NB4 (cell line): ENCODE results near the gene RBM33.

Source experiments
- DNase-seq: peaks from one replicate; pipeline ENCODE4 v3.0.0; 2010; ENCODE audit warnings: low read depth
- H3K4me3 ChIP-seq: one replicate; pipeline ENCODE4 v1.5.1; 2011; ENCODE audit warnings: mild to moderate bottlenecking, low read depth, low read length, moderate library complexity
- CTCF ChIP-seq: IDR thresholded peaks from one replicate; pipeline ENCODE4 v1.5.1; 2012; ENCODE audit warnings: low read depth, low read length
- MAX ChIP-seq: IDR thresholded peaks from 2 replicates; pipeline ENCODE4 v1.6.1; 2011; ENCODE audit warnings: low read depth, low read length
- MYC ChIP-seq: IDR thresholded peaks from 2 replicates; pipeline ENCODE4 v1.6.1; 2011; ENCODE audit warnings: low read depth, low read length
- POLR2A ChIP-seq: IDR thresholded peaks from 2 replicates; pipeline ENCODE4 v1.6.1; 2011; ENCODE audit warnings: mild to moderate bottlenecking; ENCODE audit not compliant: insufficient read length; ENCODE audit errors: extremely low read depth

Gene RBM33

GRCh38 chr7:155677688-155678087, 33.2 kb downstream of the RBM33 start:
- no peak for TF ChIP-seq CTCF
- TF ChIP-seq MAX, result no peak
- no peak for TF ChIP-seq MYC
- H3K4me3 ChIP-seq, result no peak overlapping the region
- DNase-seq, result no peak

DNA sequence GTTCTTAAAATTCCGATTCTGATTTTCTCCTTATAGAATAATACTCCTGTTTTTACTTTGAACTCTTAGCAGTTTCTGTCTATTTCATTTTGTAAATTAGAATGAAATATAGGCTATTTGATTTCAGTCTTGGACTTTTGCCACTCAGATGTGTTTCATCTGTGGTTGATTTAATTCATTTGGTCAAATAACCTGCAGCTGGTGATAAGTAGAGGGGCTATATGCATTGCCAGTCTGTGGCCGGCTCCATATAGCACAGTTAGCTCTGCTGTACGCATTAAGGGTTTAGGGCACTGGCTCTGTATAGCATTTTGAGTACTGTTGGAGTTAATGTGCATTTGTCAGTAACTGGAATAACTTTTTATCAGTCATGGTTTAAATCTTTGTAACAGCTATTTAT, 35.7 kb downstream of the RBM33 start:
- no peak for DNase-seq
- TF ChIP-seq MYC (no peak), CTCF (no peak), POLR2A (no peak), MAX (no peak)
- H3K4me3 ChIP-seq, result no peak overlapping the region

DNA sequence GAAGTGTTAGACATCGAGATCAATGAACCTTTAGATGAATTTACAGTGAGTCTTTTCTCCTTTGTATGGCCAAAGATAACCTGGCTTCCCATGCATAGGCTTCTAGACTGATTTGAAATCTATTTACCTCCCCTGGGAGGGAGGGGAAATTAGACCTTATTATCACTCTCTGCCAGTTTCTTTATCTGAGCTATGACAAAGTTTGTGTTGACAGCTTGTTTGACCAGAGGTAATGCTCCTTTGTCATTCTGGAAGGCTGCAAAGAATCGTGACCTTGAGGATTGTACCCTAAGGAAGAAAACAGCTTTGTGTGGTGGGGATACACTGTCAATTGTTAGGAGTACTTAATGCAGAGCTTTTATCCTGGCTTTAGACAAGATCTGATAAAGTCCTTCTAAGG, 36.4 kb downstream of the RBM33 start:
- TF ChIP-seq CTCF (no peak), MAX (no peak), POLR2A (no peak), MYC (no peak)
- no peak for DNase-seq
- no peak overlapping the region for H3K4me3 ChIP-seq

DNA sequence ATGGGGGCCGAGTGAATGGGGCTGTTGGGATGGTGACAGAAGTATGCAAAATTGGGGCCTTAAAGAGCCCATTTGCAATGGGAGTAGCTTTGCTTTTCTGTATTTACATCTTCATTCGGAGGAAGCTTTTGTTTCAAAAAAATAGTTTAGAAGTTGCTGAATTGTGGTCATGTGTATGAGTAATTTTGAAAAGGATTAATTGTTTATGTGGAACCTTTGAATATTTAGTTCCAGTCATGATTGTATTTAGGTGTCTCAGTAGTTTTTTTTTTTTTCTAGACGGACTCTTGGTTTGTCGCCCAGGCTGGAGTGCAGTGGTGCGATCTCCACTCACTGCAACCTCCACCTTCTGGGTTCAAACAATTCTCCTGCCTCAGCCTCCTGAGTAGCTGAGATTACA, 37.2 kb downstream of the RBM33 start:
- no peak for TF ChIP-seq CTCF
- no peak for TF ChIP-seq MYC
- TF ChIP-seq MAX, result no peak
- TF ChIP-seq POLR2A, result no peak
- no peak for DNase-seq
- H3K4me3 ChIP-seq, result no peak overlapping the region

DNA sequence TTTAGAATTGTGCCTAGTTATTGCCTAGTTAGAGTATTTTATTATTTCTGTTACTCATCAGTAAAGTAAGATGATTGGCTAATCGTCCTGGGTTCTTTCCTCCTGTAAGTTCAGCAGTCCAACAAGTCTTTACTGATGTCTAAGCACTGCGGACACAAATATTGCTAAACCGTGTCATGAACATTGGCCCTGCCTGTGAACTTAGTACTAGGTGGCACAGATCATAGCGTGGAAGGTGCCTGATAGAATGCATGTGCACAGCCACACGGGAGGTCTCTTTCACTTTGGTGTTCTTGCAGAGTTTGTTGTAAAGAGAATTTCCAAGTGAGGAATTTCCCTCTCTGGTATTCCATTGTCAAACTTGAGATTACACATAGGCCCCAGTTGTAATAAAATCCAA, 38.0 kb downstream of the RBM33 start:
- no peak for TF ChIP-seq MYC
- TF ChIP-seq CTCF, result no peak
- no peak for TF ChIP-seq MAX
- TF ChIP-seq POLR2A, result no peak
- DNase-seq, result no peak
- no peak overlapping the region for H3K4me3 ChIP-seq

DNA sequence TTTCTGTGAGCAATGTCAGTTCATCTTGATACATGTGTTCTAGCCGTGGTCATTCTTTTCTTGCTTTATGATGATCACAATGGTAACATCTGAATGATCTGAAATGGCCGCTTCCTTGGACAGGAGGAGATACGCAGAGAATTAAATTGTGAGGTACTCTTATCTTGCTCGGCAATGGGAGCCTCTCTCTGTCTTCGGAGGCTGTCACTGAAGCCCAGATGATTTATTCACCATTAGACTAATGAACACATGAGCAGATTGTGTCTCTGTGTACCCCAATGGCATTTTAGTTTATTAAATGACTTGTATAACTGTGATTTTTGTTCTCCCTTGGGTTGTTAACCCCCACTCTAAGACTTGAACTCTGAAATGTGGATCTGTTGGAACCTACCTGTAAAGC, 38.6 kb downstream of the RBM33 start:
- H3K4me3 ChIP-seq, result no peak overlapping the region
- TF ChIP-seq CTCF, result no peak
- no peak for TF ChIP-seq POLR2A
- no peak for TF ChIP-seq MAX
- no peak for TF ChIP-seq MYC
- DNase-seq, result no peak
